NCI-H1694 treated with DMSO at 0.1 percent for 48 hours (cell line): Measurements from ENCODE around the gene BOC.

ENCODE experiments used
- DNase-seq: peaks from one replicate; lab custom pipeline; 2025; lab: John Stamatoyannopoulos, UW

BOC gene

GRCh38 chr3:113271189-113271588 lies 59.8 kb downstream of the BOC start:
- peak; percentile 49 for DNase-seq

- DNase-seq: no peak
Measured at GRCh38 chr3:113271594-113272384, 60.4 kb downstream of the BOC start.

- no peak for DNase-seq
Measured at GRCh38 chr3:113272385-113272779, 61.0 kb downstream of the BOC start.

DNA sequence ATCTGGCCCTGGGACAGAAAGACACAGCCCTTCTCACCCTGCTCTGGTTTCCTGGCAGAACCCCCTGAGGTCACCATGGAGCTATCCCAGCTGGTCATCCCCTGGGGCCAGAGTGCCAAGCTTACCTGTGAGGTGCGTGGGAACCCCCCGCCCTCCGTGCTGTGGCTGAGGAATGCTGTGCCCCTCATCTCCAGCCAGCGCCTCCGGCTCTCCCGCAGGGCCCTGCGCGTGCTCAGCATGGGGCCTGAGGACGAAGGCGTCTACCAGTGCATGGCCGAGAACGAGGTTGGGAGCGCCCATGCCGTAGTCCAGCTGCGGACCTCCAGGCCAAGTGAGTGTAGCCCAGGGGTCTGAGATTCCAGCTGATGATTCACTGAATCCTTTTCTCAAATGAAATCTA lies 61.7 kb downstream of the BOC start:
- DNase-seq: no peak

GRCh38 chr3:113273604-113274378 lies 62.4 kb downstream of the BOC start:
- no peak for DNase-seq

DNA sequence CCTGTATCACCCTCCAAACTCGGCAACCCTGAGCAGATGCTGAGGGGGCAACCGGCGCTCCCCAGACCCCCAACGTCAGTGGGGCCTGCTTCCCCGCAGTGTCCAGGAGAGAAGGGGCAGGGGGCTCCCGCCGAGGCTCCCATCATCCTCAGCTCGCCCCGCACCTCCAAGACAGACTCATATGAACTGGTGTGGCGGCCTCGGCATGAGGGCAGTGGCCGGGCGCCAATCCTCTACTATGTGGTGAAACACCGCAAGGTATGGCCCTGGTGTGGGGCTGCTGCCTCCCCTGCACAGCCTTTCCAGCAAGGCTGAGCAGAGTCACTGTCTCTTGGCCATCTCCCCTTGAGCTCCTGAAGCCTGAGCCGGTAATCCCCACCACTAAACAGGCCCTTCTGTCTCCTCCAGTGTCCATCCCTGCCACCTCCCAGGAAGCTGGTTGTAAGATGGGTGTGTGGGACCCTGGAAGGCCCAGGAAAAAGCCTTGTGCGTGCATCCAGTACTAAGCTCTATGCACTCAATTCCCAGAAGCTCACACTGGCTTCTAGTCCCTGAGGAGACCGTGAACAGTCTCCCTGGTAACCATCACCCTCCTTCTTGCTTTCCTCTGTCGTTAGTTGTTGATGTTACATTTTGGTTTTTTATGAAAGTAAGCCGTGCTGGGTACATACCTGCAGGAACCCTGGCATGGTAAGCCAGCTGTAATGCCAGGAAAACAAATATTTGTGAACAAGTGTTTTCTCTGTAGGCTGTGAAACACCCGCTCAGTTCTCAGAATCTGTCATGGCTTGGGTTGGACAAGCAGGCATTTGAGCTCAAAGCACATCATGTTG lies 63.3 kb downstream of the BOC start:
- no peak for DNase-seq

DNA sequence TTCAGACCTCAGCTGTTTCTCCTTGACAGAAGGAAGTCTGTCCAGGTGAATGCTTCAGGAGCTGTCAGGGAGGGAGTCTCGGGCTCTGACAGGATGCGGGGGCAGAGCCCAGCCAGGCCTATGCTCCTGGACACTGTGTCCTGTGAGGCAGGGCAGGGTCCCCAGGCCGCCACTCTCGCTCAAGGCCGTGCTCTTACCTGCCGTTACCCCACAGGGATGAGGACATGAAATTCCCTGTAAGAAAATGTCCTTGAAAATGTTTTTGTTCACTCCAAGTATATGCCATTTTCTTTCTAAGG lies 63.9 kb downstream of the BOC start:
- DNase-seq: no peak

DNA sequence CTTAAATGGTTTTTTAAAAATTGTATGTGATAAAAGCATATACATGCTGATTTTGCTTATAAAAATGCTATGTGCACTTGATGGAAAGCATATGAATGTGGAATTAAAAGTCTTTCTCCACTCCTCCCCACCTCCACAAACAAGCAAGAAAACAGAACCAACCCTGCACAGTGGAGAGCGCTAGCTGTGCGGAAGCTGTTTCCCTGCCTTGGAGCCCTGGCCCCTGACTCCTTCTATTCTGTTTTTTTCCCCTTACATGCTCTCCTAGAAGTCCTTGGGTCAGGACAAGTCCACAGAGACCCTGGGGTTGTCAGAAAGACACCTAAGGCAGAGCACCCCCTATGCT lies 64.2 kb downstream of the BOC start:
- no peak for DNase-seq

DNA sequence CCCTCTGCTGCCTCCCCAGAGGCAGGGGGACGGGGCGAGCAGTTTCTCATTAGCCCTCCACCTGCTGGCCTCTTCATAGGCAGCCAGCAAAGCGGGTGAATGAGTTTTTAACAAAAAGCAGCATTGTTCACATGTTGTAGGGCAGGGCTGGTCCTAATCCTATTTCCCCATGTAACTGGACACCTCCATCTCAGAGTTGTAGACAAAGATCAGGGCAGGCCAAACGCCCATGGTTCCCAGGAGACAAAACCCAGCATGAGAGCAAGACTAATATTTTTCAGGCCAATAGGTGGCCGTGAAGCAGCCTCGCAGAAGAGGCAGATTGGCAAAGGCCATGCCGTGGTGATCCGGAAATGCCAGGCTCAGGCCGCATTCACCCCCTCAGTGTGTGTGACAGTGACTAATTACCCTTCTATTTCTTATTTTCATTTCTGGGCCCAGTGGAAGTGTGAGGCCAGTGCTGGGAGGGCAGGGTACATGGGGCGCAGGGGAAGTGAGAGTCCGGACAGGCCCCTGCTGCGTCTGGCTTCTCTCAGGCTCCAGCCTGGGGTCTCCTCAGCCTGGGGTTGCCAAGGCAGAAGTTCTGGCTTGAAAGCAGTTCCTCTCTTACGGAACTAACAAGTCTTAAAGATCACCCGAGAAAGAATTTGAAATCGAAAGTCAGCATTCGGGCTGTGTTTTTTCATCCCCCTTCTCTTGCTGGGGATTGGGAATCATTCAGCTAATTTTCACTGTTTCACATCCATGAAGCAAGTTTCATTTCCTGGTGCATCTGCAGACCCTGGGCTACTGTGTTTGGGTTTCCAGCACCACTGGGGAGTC lies 64.8 kb downstream of the BOC start:
- no peak for DNase-seq

- DNase-seq: no peak
Measured at GRCh38 chr3:113276751-113277080, 65.4 kb downstream of the BOC start.

DNA sequence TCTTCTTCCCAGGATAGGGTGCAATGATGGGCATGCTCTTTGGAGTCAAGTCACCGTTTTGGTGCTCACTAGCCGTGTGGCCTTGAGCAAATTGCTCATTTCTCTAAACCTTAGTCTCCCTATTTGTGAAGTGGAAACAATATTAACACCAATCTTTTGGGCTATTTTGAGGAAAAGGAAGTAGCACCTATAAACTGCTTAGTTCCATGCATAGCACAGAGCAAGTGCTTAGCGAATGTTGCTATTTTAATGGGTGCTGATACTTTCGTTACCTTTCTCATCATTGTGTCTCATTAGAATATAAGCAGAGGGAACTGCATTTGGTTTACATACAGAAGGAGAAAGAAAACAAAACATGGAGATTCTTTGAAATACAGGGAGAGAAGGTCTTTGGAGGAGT lies 66.1 kb downstream of the BOC start:
- no peak for DNase-seq

- DNase-seq: no peak
Measured at GRCh38 chr3:113277941-113278598, 66.7 kb downstream of the BOC start.

DNA sequence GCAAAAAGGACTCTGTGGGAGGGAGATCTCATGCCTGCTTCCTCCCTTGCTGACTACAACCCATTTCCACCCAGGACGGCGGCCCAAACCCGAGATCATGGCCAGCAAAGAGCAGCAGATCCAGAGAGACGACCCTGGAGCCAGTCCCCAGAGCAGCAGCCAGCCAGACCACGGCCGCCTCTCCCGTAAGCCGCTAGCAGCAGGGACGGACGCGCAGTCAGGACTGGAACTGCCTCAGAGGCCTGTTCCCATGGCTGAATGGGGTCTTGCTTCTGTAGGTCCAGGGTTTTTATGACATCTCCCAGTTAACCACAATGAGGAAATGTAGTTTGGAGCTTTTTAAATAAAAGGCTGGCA lies 67.2 kb downstream of the BOC start:
- no peak for DNase-seq

DNA sequence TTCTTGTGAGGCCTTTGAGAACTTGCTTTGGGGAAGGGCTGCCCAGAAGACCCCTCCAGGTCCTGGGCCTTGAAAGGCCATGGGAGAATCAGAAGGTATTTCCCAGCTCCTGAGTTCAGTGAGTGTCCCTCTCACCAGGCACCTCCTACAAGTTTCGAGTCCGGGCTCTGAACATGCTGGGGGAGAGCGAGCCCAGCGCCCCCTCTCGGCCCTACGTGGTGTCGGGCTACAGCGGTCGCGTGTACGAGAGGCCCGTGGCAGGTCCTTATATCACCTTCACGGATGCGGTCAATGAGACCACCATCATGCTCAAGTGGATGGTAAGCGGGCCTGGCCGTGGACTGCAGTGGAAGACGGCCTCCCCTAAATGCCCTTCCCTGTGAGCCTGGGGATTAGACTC lies 68.3 kb downstream of the BOC start:
- DNase-seq: no peak

DNA sequence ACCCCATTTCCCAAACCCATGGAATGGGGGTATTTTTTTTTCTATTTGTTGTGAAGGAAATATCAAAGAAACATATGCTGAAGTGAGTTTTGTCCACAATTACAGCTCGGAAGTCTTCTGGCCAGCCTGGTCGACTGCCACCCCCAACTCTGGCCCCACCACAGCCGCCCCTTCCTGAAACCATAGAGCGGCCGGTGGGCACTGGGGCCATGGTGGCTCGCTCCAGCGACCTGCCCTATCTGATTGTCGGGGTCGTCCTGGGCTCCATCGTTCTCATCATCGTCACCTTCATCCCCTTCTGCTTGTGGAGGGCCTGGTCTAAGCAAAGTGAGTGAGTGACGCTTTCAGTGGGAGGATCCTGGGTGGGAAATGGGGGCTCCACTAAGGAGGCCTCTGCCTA lies 71.9 kb downstream of the BOC start:
- DNase-seq: no peak

GRCh38 chr3:113284453-113285050 lies 73.2 kb downstream of the BOC start:
- DNase-seq: no peak

- DNase-seq: peak; percentile 49
Measured at GRCh38 chr3:113285226-113285625, 73.9 kb downstream of the BOC start.

- no peak for DNase-seq
Measured at GRCh38 chr3:113285741-113286140, 74.4 kb downstream of the BOC start.

DNA sequence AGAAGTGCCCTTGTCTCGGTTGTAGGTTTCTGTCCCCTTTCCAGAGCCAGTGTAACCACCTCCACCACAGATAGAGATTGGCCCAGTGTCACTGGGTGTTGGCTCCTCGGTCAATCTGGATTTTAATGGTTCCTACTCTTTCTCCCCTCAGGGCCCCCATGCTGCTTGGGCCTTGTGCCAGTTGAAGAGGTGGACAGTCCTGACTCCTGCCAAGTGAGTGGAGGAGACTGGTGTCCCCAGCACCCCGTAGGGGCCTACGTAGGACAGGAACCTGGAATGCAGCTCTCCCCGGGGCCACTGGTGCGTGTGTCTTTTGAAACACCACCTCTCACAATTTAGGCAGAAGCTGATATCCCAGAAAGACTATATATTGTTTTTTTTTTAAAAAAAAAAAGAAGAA lies 75.2 kb downstream of the BOC start:
- no peak for DNase-seq

DNA sequence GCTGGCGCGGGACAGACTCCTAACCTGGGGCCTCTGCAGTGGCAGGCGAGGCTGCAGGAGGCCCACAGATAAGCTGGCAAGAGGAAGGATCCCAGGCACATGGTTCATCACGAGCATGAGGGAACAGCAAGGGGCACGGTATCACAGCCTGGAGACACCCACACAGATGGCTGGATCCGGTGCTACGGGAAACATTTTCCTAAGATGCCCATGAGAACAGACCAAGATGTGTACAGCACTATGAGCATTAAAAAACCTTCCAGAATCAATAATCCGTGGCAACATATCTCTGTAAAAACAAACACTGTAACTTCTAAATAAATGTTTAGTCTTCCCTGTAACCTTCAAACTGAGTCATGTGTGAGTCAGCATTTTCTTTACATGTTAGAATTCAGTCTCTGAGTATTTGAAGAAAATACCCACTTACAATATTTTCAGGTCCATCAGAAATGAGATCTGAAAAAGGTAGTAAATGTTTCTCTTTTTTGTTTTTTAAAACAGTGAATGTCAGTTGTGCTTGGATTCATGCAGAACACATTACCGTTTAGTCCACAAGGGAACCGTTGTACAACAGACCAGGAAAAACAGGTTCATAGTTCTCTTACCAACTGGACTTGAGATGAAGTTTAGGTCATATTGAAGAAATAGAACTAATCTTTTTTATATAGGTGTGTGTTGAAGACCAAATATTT lies 75.9 kb downstream of the BOC start:
- DNase-seq: peak; percentile 61
